Heart left ventricle (tissue), 16 donors: ENCODE results near the gene CEMIP2. TPM values are rescaled to one million over a fixed set of nuclear protein-coding genes. Genes with fewer than 3 reads are reported as not detected.

Experiments used
- ATAC-seq, 4 donors: fragments of 200-7000 bp; cut with Tn5 transposase; one replicate each; pipeline ENCODE4 v1.9.1; 2020 to 2022; ENCODE audit warnings: moderate library complexity in 4 of 4, mild to moderate bottlenecking in 3 of 4, moderate number of reproducible peaks in 1 of 4
- DNase-seq, 5 donors: peaks; one replicate each; pipeline ENCODE4 v3.0.0-alpha.2; 2020
- H3K27ac ChIP-seq, 12 donors: fragments of 200-600 bp; sonication (generic) in 4 of 12; one replicate each; pipeline versions ENCODE4 v1.5.0 to v1.8.0; 2016 to 2022; ENCODE audit warnings: mild to moderate bottlenecking in 2 of 12
- H3K27me3 ChIP-seq, 9 donors: fragments of 200-600 bp; sonication (generic) in 2 of 9; one replicate each; pipeline versions ENCODE4 v1.5.1 to v1.8.0; 2016 to 2022; ENCODE audit warnings: mild to moderate bottlenecking in 3 of 9
- H3K36me3 ChIP-seq, 9 donors: fragments of 200-600 bp; sonication (generic) in 2 of 9; one replicate each; pipeline versions ENCODE4 v1.5.0 to v1.8.0; 2018 to 2022; ENCODE audit warnings: mild to moderate bottlenecking in 2 of 9
- H3K4me1 ChIP-seq, 12 donors: fragments of 200-600 bp; sonication (generic) in 4 of 12; one replicate each; pipeline versions ENCODE4 v1.5.0 to v1.8.0; 2016 to 2022; ENCODE audit warnings: mild to moderate bottlenecking in 3 of 12
- H3K4me3 ChIP-seq, 12 donors: fragments of 200-600 bp; sonication (generic) in 4 of 12; one replicate each; pipeline versions ENCODE4 v1.5.0 to v1.8.0; 2017 to 2022; ENCODE audit warnings: mild to moderate bottlenecking in 9 of 12, moderate library complexity in 4 of 12
- H3K9me3 ChIP-seq, 12 donors: fragments of 200-600 bp; sonication (generic) in 4 of 12; one replicate each; pipeline versions ENCODE4 v1.5.0 to v1.8.0; 2016 to 2022; ENCODE audit warnings: mild to moderate bottlenecking in 1 of 12
- POLR2A ChIP-seq, 2 donors: fragments of 450-650 bp; IDR thresholded peaks; one replicate each; pipeline ENCODE4 v1.6.1; 2017; ENCODE audit warnings: antibody characterized with exemption in 2 of 2, mild to moderate bottlenecking in 2 of 2, moderate library complexity in 2 of 2
- WGBS, 4 donors: extraction: QIAGEN DNeasy Blood & Tissue Kit in 2 of 4; methylation state at CpG; one replicate each; pipeline versions ENCODE4 v1.1.5 to v1.1.7; 2013 to 2018; 5-methylcytosine and 5-hydroxymethylcytosine counted together
- intact Hi-C, 10 donors: fragments of 100-400 bp; cut with DNase I; formaldehyde crosslinking; loops; one replicate each; pipeline versions ENCODE4 v1.11.1 to v1.14.2; 2022
- polyA plus RNA-seq, 2 donors: library from polyadenylated mRNA; stranded (reverse); fragments of 200-250 nt; gene quantifications; one replicate each; pipeline ENCODE4 v1.2.3, GENCODE V29; 2013
- total RNA-seq, 9 donors: library from RNA; depleted of rRNA in 2 of 9; stranded (reverse); fragments of >200 nt in 2 of 9; fragmentation: NEBNext Ultra II Directional in 3 of 9; extraction: Animal tissue kit (Norgen Biotek cat#: 25700) in 3 of 9; gene quantifications; one replicate each; pipeline versions ENCODE4 v1.1.0 to v1.2.4, GENCODE V29; 2016 to 2023
- TF ChIP-seq, protein P1 (sequence below), 12 donors: fragments of 200-600 bp; sonication (generic) in 4 of 12; IDR thresholded peaks; one replicate each; pipeline versions ENCODE4 v1.5.0 to v1.8.0; 2018 to 2022; ENCODE audit warnings: antibody characterized with exemption in 12 of 12, mild to moderate bottlenecking in 5 of 12
- donor health status: ischemic (EF 13 %, LVEDD 7.1; RV severe dilation, severe dysfunction).
- donor health status: healthy with polysubstance abuse.
- donor health status: DM: no; HTN: yes; CAD: no.
- donor health status: DM: no; HTN: no; CAD: no.
- donor health status: ischemic (EF 25% LVEDD 6.9; RV normal size, moderate dysfunction).
- donor health status: ischemic (EF 25% LVEDD 5.7; RV mildly dilated, moderate dysfunction).
- donor health status: healthy.
- donor health status: DM: yes; HTN: yes; CAD: no.
- donor health status: ischemic (EF 35%, LVEDD 5.7; RV mildly dilated, moderate dysfunction).
- donor health status: nonischemic (EF 11% LVEDD 7.7; RV severe dilation, severe dysfunction).
- donor health status: DM: yes; HTN: yes; CAD: no.
- donor health status: PGD.
- donor health status: ischemic (EF 29% LVEDD 5.4; RV normal size, mild dysfunction).
- donor health status: nonischemic (EF 23%, LVEDD 6.1; RV moderate dilation, normal function).

The CEMIP2 gene
- total and polyA plus RNA-seq, 11 donors = 5.8 to 49.3 (median 7.4) TPM

DNA sequence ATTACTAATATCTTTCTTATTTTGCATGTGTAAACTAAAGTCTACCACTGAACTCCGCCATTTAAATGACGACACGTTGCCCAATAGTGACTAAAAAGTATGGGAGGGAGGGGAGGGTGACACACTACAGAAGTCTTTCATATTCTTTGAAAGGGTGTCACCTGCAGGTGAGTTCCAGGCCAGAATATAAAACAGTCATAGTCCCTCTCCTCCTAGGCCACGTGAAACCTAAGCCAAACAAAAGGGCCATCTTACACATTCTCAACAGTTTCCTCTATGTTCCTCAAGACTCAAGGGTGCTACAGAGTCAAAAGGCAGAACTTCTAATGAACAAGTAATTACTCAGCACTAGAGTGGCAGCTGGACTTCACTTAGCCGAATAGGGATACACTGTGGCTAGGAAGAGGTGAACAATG is 6.4 kb downstream of the CEMIP2 start:
- no peak for ATAC-seq
- peaks cover 0 to 84% (median 9%) of the 10 kb centered on the region in 12 donors for H3K4me1 ChIP-seq
- intact Hi-C loops = loop anchor here in 1 of 10 donors (10.0 kb wide), 1 partner anchor 477 kb away; no protein-coding TSS in a partner anchor
- no peak overlapping the region for H3K27ac ChIP-seq
- no peaks in the 10 kb centered on the region for H3K9me3 ChIP-seq
- no peak overlapping the region for H3K4me3 ChIP-seq
- no peak for DNase-seq
- peaks cover 0 to 3% (median 0%) of the 10 kb centered on the region in 9 donors for H3K36me3 ChIP-seq
- no peaks in the 10 kb centered on the region for H3K27me3 ChIP-seq
- 93 to 98% (median 96%) methylated on average over 5 of the region's 5 CpGs for WGBS, 4 donors
- TF ChIP-seq, protein P1, sequence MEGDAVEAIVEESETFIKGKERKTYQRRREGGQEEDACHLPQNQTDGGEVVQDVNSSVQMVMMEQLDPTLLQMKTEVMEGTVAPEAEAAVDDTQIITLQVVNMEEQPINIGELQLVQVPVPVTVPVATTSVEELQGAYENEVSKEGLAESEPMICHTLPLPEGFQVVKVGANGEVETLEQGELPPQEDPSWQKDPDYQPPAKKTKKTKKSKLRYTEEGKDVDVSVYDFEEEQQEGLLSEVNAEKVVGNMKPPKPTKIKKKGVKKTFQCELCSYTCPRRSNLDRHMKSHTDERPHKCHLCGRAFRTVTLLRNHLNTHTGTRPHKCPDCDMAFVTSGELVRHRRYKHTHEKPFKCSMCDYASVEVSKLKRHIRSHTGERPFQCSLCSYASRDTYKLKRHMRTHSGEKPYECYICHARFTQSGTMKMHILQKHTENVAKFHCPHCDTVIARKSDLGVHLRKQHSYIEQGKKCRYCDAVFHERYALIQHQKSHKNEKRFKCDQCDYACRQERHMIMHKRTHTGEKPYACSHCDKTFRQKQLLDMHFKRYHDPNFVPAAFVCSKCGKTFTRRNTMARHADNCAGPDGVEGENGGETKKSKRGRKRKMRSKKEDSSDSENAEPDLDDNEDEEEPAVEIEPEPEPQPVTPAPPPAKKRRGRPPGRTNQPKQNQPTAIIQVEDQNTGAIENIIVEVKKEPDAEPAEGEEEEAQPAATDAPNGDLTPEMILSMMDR (IDR thresholded peaks at IDR 0.05) = no peak
- no peak for TF ChIP-seq POLR2A (IDR thresholded peaks at IDR 0.05)

DNA sequence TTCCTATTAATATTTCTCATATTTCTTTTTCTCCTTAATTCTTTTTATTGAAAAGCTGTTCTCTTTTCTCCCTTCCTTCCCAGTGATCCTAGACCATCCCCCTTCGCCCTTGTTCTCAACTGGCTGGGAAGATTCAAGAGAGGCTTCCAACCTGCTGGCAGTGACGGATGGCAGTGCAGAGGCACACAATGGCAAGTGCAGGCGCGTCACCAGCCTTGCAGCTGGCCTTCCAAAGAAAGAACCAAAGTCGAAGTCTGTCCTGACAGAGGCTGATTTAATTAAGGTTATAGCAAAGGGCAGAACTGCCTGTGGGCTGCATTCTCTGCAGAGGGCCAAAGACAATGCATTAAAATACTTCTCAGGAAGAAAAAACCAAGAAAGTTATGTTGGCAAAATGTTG is 7.4 kb downstream of the CEMIP2 start:
- TF ChIP-seq, protein P1 (IDR thresholded peaks at IDR 0.05) = no peak
- TF ChIP-seq POLR2A (IDR thresholded peaks at IDR 0.05) = no peak
- Histone ChIP-seq H3K4me1 (peaks cover 0 to 73% (median 6%) of the 10 kb centered on the region in 12 donors), H3K4me3 (no peak overlapping the region), H3K27me3 (no peaks in the 10 kb centered on the region), H3K9me3 (no peaks in the 10 kb centered on the region), H3K27ac (no peak overlapping the region), H3K36me3 (peaks cover 0 to 3% (median 0%) of the 10 kb centered on the region in 9 donors)
- no peak for DNase-seq
- 62 to 75% (median 71%) methylated on average over 5 of the region's 5 CpGs for WGBS, 4 donors
- intact Hi-C loops = loop anchor here in 1 of 10 donors (10.0 kb wide), 1 partner anchor 476 kb away; no protein-coding TSS in a partner anchor
- peak in 3 of 4 donors; percentile 44 to 74 (median 54) for ATAC-seq

DNA sequence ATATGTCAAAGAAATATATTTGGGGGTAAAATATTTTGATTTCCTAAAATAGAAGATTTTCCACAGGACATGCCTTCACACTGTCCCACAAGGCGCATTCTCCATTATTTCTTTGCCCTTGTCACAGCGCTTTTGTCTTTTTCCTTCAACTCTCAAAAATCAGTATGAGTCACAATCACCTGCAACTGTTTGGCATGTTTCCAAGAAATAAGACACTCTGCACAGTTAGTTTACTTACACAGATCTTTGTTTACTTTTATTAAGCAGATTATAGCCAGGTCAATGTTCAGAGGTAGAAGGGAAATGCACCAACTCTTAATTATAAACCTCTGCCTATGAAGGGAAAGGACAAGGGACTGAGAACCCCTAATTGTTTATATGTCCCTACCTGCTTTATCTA is 9.5 kb downstream of the CEMIP2 start:
- H3K9me3 ChIP-seq = no peaks in the 10 kb centered on the region
- no peak for TF ChIP-seq POLR2A (IDR thresholded peaks at IDR 0.05)
- TF ChIP-seq, protein P1 (IDR thresholded peaks at IDR 0.05) = no peak
- intact Hi-C loops = no loop called here
- H3K27ac ChIP-seq = no peak overlapping the region
- ATAC-seq (peak in 1 of 4 donors; percentile 16), DNase-seq (no peak)
- peaks cover 0 to 52% (median 5%) of the 10 kb centered on the region in 12 donors for H3K4me1 ChIP-seq
- H3K4me3 ChIP-seq = no peak overlapping the region
- H3K27me3 ChIP-seq = no peaks in the 10 kb centered on the region
- WGBS, 4 donors = 76 to 88% (median 80%) methylated on average over 2 of the region's 2 CpGs
- H3K36me3 ChIP-seq = peaks cover 0 to 3% (median 0%) of the 10 kb centered on the region in 9 donors

DNA sequence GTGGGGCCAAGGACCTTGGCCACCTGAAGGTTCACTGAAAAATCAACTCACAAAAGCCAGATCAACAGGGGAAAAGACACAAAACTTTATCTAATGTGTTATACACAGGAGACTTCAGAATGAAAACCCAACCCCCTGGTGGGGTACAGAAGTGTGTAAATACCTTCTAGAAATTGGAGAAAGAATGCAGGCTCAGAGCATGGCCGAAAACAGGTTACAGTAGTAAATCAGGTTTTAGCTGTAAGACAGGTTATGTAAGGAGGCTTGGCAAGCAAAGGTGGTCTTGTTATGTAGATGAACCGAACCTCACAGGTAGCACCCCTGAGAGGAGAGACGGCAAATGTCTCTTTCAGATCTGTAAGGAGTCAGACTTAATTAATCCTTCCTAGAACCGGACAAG is 10.0 kb downstream of the CEMIP2 start:
- DNase-seq = no peak

More for the DNA sequence above, 10.0 kb downstream of the CEMIP2 start:
- intact Hi-C loops = no loop called here
- ATAC-seq = no peak
- H3K4me1 ChIP-seq = peaks cover 0 to 47% (median 5%) of the 10 kb centered on the region in 12 donors
- H3K27me3 ChIP-seq = no peaks in the 10 kb centered on the region
- no peaks in the 10 kb centered on the region for H3K9me3 ChIP-seq
- TF ChIP-seq, protein P1 (IDR thresholded peaks at IDR 0.05) = no peak
- no peak for TF ChIP-seq POLR2A (IDR thresholded peaks at IDR 0.05)
- no peak overlapping the region for H3K27ac ChIP-seq
- 86 to 90% (median 88%) methylated on average over 4 of the region's 4 CpGs for WGBS, 4 donors
- no peak overlapping the region for H3K4me3 ChIP-seq
- peaks cover 0 to 3% (median 0%) of the 10 kb centered on the region in 9 donors for H3K36me3 ChIP-seq
